IPS-15b (cell line): Measurements from ENCODE around the gene TMEM114.

Experiments used
- H3K27me3 ChIP-seq: one replicate; pipeline ENCODE4 v1.6.1; 2013; ENCODE audit warnings: low read length; ENCODE audit not compliant: control insufficient read depth, insufficient read depth
- H3K36me3 ChIP-seq: one replicate; pipeline ENCODE4 v1.6.1; 2013; ENCODE audit warnings: low read length; ENCODE audit not compliant: control insufficient read depth, insufficient read depth
- H3K4me1 ChIP-seq: one replicate; pipeline ENCODE4 v1.6.1; 2013; ENCODE audit warnings: mild to moderate bottlenecking, low read length; ENCODE audit not compliant: control insufficient read depth, insufficient read depth
- H3K4me3 ChIP-seq: one replicate; pipeline ENCODE4 v1.5.1; 2013; ENCODE audit warnings: low read depth, low read length
- H3K9ac ChIP-seq: one replicate; pipeline ENCODE4 v1.6.1; 2013; ENCODE audit warnings: low read depth, mild to moderate bottlenecking, low read length
- H3K9me3 ChIP-seq: one replicate; pipeline ENCODE4 v1.6.1; 2013; ENCODE audit warnings: mild to moderate bottlenecking, low read length; ENCODE audit not compliant: control insufficient read depth, insufficient read depth

Gene TMEM114

DNA sequence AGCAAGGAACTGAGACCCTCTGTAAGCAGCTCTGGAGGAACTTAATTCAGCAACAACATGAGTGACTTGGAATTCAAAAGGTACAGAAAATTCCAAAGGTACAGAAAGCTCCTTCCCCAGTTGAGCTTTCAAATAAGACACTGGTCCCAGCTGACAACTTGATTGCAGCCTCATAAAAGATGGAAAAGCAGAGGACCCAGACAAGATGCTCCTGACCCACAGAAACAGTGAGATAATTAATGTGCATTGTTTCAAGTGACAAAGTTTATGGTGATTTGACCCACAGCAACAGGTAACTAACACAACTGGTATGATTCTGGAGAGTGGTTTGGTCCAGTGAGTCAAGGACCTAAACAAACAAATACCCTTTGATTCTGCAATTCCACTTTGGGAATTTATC is 15.2 kb upstream of the TMEM114 start:
- H3K4me3 ChIP-seq = no peak overlapping the region
- peaks cover 3% of the 10 kb centered on the region for H3K27me3 ChIP-seq
- H3K36me3 ChIP-seq = no peaks in the 10 kb centered on the region
- H3K9me3 ChIP-seq = no peaks in the 10 kb centered on the region
- no peak overlapping the region for H3K9ac ChIP-seq
- H3K4me1 ChIP-seq = peaks cover 3% of the 10 kb centered on the region

- Histone ChIP-seq H3K4me3 (no peak overlapping the region), H3K27me3 (peaks cover 2% of the 10 kb centered on the region), H3K4me1 (peaks cover 3% of the 10 kb centered on the region), H3K9ac (no peak overlapping the region), H3K36me3 (no peaks in the 10 kb centered on the region), H3K9me3 (peaks cover 3% of the 10 kb centered on the region)
These were observed 9.9 kb upstream of the TMEM114 start for GRCh38 chr16:8600144-8600775.

- Histone ChIP-seq H3K27me3 (peaks cover 19% of the 10 kb centered on the region), H3K9me3 (peaks cover 3% of the 10 kb centered on the region), H3K4me3 (no peak overlapping the region), H3K9ac (no peak overlapping the region), H3K36me3 (no peaks in the 10 kb centered on the region), H3K4me1 (no peaks in the 10 kb centered on the region)
These were observed 6.3 kb upstream of the TMEM114 start for GRCh38 chr16:8596581-8596980.

- H3K36me3 ChIP-seq = no peaks in the 10 kb centered on the region
- no peak overlapping the region for H3K9ac ChIP-seq
- H3K4me3 ChIP-seq = no peak overlapping the region
- peaks cover 3% of the 10 kb centered on the region for H3K9me3 ChIP-seq
- H3K27me3 ChIP-seq = peaks cover 27% of the 10 kb centered on the region
- no peaks in the 10 kb centered on the region for H3K4me1 ChIP-seq
These were observed 5.5 kb upstream of the TMEM114 start for GRCh38 chr16:8595783-8596182.

DNA sequence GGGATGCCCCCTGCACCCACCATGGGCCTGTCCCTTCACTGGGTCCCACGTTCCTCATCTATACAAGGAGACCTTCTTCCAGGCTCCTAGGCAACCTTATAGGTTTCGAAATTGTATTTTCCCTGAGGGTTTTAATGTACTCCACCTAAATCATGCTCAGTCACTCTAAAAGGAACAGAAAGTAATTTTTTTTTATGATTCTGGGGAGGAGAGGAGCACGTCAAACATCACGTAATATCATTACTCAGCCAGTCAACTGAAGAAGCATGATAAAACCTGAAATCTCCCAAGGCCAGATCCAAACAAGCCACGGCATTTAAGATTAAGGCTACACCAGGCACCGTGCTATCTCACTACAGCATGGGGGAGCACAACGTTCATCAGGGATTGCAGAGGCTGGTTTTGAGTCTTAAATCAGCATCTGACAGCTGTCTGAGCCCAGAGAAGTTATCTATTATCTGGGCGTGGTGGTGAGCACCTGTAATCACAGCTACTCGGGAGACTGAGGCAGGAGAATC is 3.9 kb upstream of the TMEM114 start:
- H3K36me3 ChIP-seq = no peaks in the 10 kb centered on the region

DNA sequence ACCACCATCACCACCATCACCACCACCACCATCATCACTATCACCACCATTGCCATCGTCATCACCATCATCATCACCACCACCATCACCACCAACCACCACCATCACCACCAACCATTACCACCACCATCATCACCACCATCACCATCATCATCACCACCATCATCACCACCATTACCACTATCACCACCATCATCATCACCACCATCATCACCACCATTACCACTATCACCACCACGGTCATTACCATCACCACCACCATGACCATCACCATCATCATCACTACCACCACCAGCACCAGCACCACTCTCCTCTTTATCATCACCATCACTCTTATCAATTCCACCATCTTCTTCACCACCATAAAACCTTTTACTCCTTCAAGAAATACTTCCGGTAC is 1.1 kb upstream of the TMEM114 start:
- Histone ChIP-seq H3K27me3 (peaks cover 67% of the 10 kb centered on the region), H3K4me3 (no peak overlapping the region), H3K4me1 (peaks cover 3% of the 10 kb centered on the region), H3K9me3 (peaks cover 3% of the 10 kb centered on the region), H3K36me3 (no peaks in the 10 kb centered on the region), H3K9ac (no peak overlapping the region)

More for the DNA sequence above, 3.9 kb upstream of the TMEM114 start:
- H3K4me1 ChIP-seq = no peaks in the 10 kb centered on the region
- peaks cover 3% of the 10 kb centered on the region for H3K9me3 ChIP-seq
- H3K4me3 ChIP-seq = no peak overlapping the region
- H3K27me3 ChIP-seq = peaks cover 43% of the 10 kb centered on the region
- H3K9ac ChIP-seq = no peak overlapping the region

DNA sequence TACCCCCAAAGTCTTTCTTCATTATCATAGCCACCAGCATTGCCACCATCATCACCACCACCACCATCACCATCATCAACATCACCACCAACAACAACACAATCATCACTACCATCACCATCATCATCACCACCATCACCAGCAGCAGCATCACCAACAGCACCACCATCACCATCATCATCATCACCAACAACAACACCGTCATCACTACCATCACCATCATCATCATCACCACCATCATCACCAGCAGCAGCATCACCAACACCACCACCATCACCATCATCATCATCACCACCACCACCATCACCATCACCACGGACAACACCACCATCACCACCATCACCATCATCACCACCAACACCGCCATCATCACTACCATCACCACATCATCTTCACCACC is 500 bp upstream of the TMEM114 start:
- Histone ChIP-seq H3K36me3 (no peaks in the 10 kb centered on the region), H3K4me1 (peaks cover 3% of the 10 kb centered on the region), H3K9ac (no peak overlapping the region), H3K27me3 (peaks cover 69% of the 10 kb centered on the region), H3K4me3 (peak overlapping the region; percentile 3), H3K9me3 (no peaks in the 10 kb centered on the region)

GRCh38 chr16:8589057-8589899 is 1.0 kb downstream of the TMEM114 start:
- Histone ChIP-seq H3K4me3 (peak overlapping the region; percentile 72), H3K9me3 (no peaks in the 10 kb centered on the region), H3K27me3 (peaks cover 70% of the 10 kb centered on the region), H3K9ac (no peak overlapping the region), H3K36me3 (no peaks in the 10 kb centered on the region), H3K4me1 (peaks cover 3% of the 10 kb centered on the region)

DNA sequence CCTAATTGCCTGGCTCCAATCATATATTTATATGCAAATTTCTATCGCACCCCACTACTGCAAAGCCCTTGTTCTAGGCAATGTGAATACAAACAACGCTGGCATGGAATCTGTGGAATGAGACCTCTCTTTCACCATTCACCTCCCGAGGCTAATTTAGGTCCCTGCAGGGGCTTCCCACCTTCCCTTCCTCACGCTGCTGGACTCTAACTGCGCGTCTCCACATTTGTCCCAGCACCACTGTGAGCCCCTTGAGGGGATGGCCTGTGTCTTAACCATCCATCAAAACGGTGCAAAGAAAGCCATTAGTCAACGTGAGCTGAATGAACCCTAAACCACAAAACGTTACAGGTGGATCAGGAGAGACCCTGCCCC is 1.6 kb downstream of the TMEM114 start:
- peak overlapping the region; percentile 72 for H3K4me3 ChIP-seq

DNA sequence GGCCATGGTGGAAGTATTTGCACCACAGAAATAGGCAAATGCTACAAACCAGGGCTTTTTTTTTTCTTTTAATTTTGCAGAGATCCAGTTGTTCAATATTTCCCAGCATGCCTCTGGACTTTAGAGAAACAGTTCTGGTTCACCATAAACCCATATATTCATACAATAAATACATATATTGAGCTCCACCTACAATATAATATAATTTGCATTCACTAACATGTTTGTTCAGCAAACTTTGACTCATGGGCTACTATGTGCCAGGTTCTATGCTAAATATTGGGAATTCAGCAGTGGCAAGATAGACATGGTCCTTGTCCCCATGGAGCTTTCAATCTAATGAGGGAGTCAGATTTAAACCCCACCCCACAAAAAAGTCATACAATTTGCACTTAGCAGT is 3.2 kb downstream of the TMEM114 start:
- Histone ChIP-seq H3K27me3 (peaks cover 64% of the 10 kb centered on the region), H3K9ac (no peak overlapping the region), H3K9me3 (no peaks in the 10 kb centered on the region), H3K36me3 (no peaks in the 10 kb centered on the region), H3K4me3 (no peak overlapping the region), H3K4me1 (peaks cover 3% of the 10 kb centered on the region)

More for the DNA sequence above, 1.6 kb downstream of the TMEM114 start:
- no peak overlapping the region for H3K9ac ChIP-seq
- no peaks in the 10 kb centered on the region for H3K9me3 ChIP-seq
- peaks cover 3% of the 10 kb centered on the region for H3K4me1 ChIP-seq
- no peaks in the 10 kb centered on the region for H3K36me3 ChIP-seq
- H3K27me3 ChIP-seq = peaks cover 70% of the 10 kb centered on the region

DNA sequence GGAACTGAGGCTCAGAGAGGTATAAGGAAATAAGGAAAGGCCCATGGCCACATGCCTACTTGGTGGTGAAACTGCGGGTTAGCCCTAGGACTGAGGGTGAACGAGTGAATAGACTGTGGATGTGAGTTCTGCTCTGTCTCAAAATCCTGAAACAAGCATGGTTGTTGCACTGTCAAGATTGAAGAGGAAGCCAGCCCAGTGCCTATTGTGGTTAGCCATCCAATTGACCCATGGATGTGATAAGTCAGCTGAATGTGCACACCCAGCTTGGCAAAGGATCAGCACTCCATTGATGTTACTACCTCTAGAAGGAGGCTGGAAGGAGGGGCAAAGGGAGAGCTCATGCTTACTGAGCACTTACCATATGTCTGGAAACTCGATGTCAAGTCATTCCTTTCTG is 4.5 kb downstream of the TMEM114 start:
- no peak overlapping the region for H3K9ac ChIP-seq
- no peak overlapping the region for H3K4me3 ChIP-seq
- H3K36me3 ChIP-seq = no peaks in the 10 kb centered on the region
- H3K27me3 ChIP-seq = peaks cover 52% of the 10 kb centered on the region
- H3K4me1 ChIP-seq = peaks cover 3% of the 10 kb centered on the region
- H3K9me3 ChIP-seq = no peaks in the 10 kb centered on the region

GRCh38 chr16:8585041-8585440 is 5.3 kb downstream of the TMEM114 start:
- Histone ChIP-seq H3K9me3 (no peaks in the 10 kb centered on the region), H3K9ac (no peak overlapping the region), H3K27me3 (peaks cover 44% of the 10 kb centered on the region), H3K4me3 (no peak overlapping the region), H3K4me1 (peaks cover 3% of the 10 kb centered on the region), H3K36me3 (no peaks in the 10 kb centered on the region)
